ENCODE measurements around the gene MAP1A. TPM values are rescaled to one million over a fixed set of nuclear protein-coding genes. Genes with fewer than 3 reads are reported as not detected.

The MAP1A gene
- polyA plus RNA-seq, 1 donor (not counting 4 experiments of a cell fraction or from before 2014, with no cell fraction given): 0.13 TPM

GRCh38 chr15:43528542-43529007, 11.2 kb downstream of the MAP1A start:
- dilution Hi-C loops (cut with MboI; ENCODE audit: extremely low pct_ligation_motif_present, low sequenced_read_pairs): no loop called here
- Histone ChIP-seq H3K27ac (ENCODE audit: control insufficient read depth, insufficient read depth, low read length) (no peak overlapping the region), H2AFZ (ENCODE audit: control insufficient read depth, low read length) (no peak overlapping the region), H3K36me3 (ENCODE audit: control insufficient read depth in 2 of 2, extremely low read depth in 1 of 2, insufficient read depth in 2 of 2, low read length in 2 of 2) (no peaks in the 10 kb centered on the region), H3K4me3 (ENCODE audit: control insufficient read depth in 2 of 3, extremely low read depth in 1 of 3, insufficient read depth in 2 of 3, low read depth in 1 of 3, low read length in 3 of 3) (no peak overlapping the region), H3K4me1 (ENCODE audit: control insufficient read depth, extremely low read depth, insufficient read depth, low read length) (no peaks in the 10 kb centered on the region), H4K20me1 (ENCODE audit: control insufficient read depth, extremely low read depth, insufficient read depth, low read length) (no peaks in the 10 kb centered on the region), H3K9me1 (ENCODE audit: control insufficient read depth, extremely low read depth, insufficient read depth, low read length) (no peaks in the 10 kb centered on the region), H3K27me3 (ENCODE audit: control insufficient read depth, extremely low read depth, insufficient read depth, low read length) (peaks cover 5% of the 10 kb centered on the region), H3K9me3 (ENCODE audit: control insufficient read depth, low read depth, low read length) (no peaks in the 10 kb centered on the region), H3K79me2 (ENCODE audit: control insufficient read depth, insufficient read depth, low read length) (no peaks in the 10 kb centered on the region), H3K9ac (ENCODE audit: control insufficient read depth, extremely low read depth, insufficient read depth, low read length) (no peak overlapping the region), H3K4me2 (ENCODE audit: control insufficient read depth, extremely low read depth, insufficient read depth, low read depth, low read length) (no peak overlapping the region)
- DNase-seq (ENCODE audit: low read depth, low spot score): no peak
- no peak for TF ChIP-seq CTCF (optimal IDR thresholded peaks at IDR 0.05 in 1 of 3, IDR thresholded peaks at IDR 0.05 in 1 of 3, conservative IDR thresholded peaks at IDR 0.05 in 1 of 3; ENCODE audit: extremely low read depth in 1 of 3, insufficient read depth in 2 of 3, low read length in 3 of 3)
- TF ChIP-seq EZH2 (IDR thresholded peaks at IDR 0.05; ENCODE audit: low read length): no peak
- no peak for FAIRE-seq

GRCh38 chr15:43529141-43529540, 11.7 kb downstream of the MAP1A start:
- Histone ChIP-seq H4K20me1 (ENCODE audit: control insufficient read depth, extremely low read depth, insufficient read depth, low read length) (no peaks in the 10 kb centered on the region), H2AFZ (ENCODE audit: control insufficient read depth, low read length) (no peak overlapping the region), H3K4me1 (ENCODE audit: control insufficient read depth, extremely low read depth, insufficient read depth, low read length) (no peaks in the 10 kb centered on the region), H3K4me3 (ENCODE audit: control insufficient read depth in 2 of 3, extremely low read depth in 1 of 3, insufficient read depth in 2 of 3, low read depth in 1 of 3, low read length in 3 of 3) (no peak overlapping the region), H3K27ac (ENCODE audit: control insufficient read depth, insufficient read depth, low read length) (no peak overlapping the region), H3K9me3 (ENCODE audit: control insufficient read depth, low read depth, low read length) (no peaks in the 10 kb centered on the region), H3K9ac (ENCODE audit: control insufficient read depth, extremely low read depth, insufficient read depth, low read length) (no peak overlapping the region), H3K9me1 (ENCODE audit: control insufficient read depth, extremely low read depth, insufficient read depth, low read length) (no peaks in the 10 kb centered on the region), H3K36me3 (ENCODE audit: control insufficient read depth in 2 of 2, extremely low read depth in 1 of 2, insufficient read depth in 2 of 2, low read length in 2 of 2) (peaks cover 1 to 2% of the 10 kb centered on the region in 2 experiments), H3K27me3 (ENCODE audit: control insufficient read depth, extremely low read depth, insufficient read depth, low read length) (peaks cover 3% of the 10 kb centered on the region), H3K4me2 (ENCODE audit: control insufficient read depth, extremely low read depth, insufficient read depth, low read depth, low read length) (no peak overlapping the region), H3K79me2 (ENCODE audit: control insufficient read depth, insufficient read depth, low read length) (no peaks in the 10 kb centered on the region)
- DNase-seq (ENCODE audit: low read depth, low spot score) (no peak), FAIRE-seq (no peak)
- dilution Hi-C loops (cut with MboI; ENCODE audit: extremely low pct_ligation_motif_present, low sequenced_read_pairs): no loop called here
- TF ChIP-seq CTCF (optimal IDR thresholded peaks at IDR 0.05 in 1 of 3, IDR thresholded peaks at IDR 0.05 in 1 of 3, conservative IDR thresholded peaks at IDR 0.05 in 1 of 3; ENCODE audit: extremely low read depth in 1 of 3, insufficient read depth in 2 of 3, low read length in 3 of 3) (no peak), EZH2 (IDR thresholded peaks at IDR 0.05; ENCODE audit: low read length) (no peak)
